ENCODE data around the gene CD300LB.

The CD300LB gene

DNA sequence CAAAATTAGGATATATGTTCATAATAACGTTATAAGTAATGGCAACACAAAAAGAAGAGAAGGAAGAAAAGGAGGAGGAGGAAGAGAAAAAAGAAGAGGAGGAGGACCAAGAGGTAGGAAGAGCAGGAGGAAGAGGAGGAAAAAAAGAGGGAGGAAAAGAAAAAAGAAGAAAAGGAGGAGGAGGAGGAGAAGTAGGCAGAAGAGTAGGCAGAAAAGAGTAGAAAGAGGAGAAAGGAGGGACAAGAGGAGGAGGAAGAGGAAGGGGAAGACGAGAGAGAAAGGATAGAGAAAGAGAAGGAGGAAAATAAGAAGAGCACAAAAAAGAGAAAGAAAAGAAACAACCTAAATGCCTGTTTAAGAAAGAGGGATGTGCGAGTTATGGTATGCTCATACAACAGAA, 5.6 kb upstream of the CD300LB start:
- DNase-seq (ENCODE audit: low read depth in 2 of 2) = no peak
- TF ChIP-seq, protein P1, sequence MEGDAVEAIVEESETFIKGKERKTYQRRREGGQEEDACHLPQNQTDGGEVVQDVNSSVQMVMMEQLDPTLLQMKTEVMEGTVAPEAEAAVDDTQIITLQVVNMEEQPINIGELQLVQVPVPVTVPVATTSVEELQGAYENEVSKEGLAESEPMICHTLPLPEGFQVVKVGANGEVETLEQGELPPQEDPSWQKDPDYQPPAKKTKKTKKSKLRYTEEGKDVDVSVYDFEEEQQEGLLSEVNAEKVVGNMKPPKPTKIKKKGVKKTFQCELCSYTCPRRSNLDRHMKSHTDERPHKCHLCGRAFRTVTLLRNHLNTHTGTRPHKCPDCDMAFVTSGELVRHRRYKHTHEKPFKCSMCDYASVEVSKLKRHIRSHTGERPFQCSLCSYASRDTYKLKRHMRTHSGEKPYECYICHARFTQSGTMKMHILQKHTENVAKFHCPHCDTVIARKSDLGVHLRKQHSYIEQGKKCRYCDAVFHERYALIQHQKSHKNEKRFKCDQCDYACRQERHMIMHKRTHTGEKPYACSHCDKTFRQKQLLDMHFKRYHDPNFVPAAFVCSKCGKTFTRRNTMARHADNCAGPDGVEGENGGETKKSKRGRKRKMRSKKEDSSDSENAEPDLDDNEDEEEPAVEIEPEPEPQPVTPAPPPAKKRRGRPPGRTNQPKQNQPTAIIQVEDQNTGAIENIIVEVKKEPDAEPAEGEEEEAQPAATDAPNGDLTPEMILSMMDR (IDR thresholded peaks at IDR 0.05; ENCODE audit: low read depth, low read length) = no peak
- no peak overlapping the region for H3K4me3 ChIP-seq (replicated peaks in 1 of 2; ENCODE audit: low read depth in 2 of 2, low read length in 2 of 2)

DNA sequence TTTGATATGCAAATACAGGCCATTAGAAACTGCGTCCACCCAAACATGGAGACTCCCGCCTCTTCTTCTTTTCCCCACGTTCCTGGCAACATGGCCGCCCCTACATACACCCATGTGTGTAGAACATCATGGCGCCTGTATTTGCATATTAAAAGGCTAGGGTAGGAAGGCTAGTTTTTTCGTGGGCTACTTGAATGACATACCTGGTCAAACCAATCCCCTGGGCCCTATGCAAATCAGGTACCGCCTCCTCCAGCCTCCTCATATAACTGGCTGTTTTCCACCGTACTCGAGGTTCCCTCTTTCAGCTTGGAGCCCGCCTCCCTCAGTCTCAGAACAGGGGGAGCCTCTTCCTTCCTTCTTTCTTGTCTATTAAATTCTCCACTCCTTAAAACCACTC, 840 bp upstream of the CD300LB start:
- H3K4me3 ChIP-seq (replicated peaks in 1 of 2; ENCODE audit: low read depth in 2 of 2, low read length in 2 of 2) = no peak overlapping the region
- TF ChIP-seq, protein P1 (IDR thresholded peaks at IDR 0.05; ENCODE audit: low read depth, low read length) = no peak
- DNase-seq (ENCODE audit: low read depth in 2 of 2) = no peak

DNA sequence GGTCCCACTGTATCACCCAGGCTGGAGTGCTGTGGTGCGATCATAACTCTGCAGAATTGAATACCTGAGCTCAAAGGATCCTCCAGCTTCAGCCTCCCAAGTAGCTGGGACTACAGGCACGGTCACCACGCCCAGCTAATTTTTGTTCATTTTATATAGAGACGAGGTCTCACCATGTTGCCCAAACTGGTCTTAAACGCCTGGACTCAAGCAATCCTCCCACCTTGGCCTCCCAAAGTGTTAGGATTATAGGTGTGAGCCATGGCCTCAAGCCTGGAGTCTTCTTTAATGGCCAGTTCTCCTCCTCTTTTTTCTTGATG, 484 bp downstream of the CD300LB start:
- no peak for DNase-seq (ENCODE audit: low read depth in 2 of 2)
- no peak overlapping the region for H3K4me3 ChIP-seq (replicated peaks in 1 of 2; ENCODE audit: low read depth in 2 of 2, low read length in 2 of 2)
- TF ChIP-seq, protein P1 (IDR thresholded peaks at IDR 0.05; ENCODE audit: low read depth, low read length) = no peak

DNA sequence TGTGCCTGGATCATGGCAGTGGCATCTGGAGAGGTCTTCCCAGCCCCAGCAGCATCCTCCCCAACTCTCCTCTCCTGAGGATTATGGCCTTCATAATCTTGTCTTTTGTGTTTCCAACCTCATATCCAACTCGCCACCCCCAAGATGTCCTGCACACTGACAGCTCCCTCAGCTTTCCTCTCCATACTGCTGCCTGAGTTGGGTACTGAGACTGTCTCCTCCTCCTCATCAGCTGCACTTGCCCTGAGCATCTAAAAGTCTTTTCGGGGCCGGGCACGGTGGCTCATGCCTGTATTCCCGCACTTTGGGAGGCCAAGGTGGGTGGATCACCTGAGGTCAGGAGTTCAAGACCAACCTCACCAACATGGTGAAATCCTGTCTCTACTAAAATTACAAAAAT, 2.0 kb downstream of the CD300LB start:
- TF ChIP-seq, protein P1 (IDR thresholded peaks at IDR 0.05; ENCODE audit: low read depth, low read length) = no peak
- no peak overlapping the region for H3K4me3 ChIP-seq (replicated peaks in 1 of 2; ENCODE audit: low read depth in 2 of 2, low read length in 2 of 2)
- DNase-seq (ENCODE audit: low read depth in 2 of 2) = no peak

DNA sequence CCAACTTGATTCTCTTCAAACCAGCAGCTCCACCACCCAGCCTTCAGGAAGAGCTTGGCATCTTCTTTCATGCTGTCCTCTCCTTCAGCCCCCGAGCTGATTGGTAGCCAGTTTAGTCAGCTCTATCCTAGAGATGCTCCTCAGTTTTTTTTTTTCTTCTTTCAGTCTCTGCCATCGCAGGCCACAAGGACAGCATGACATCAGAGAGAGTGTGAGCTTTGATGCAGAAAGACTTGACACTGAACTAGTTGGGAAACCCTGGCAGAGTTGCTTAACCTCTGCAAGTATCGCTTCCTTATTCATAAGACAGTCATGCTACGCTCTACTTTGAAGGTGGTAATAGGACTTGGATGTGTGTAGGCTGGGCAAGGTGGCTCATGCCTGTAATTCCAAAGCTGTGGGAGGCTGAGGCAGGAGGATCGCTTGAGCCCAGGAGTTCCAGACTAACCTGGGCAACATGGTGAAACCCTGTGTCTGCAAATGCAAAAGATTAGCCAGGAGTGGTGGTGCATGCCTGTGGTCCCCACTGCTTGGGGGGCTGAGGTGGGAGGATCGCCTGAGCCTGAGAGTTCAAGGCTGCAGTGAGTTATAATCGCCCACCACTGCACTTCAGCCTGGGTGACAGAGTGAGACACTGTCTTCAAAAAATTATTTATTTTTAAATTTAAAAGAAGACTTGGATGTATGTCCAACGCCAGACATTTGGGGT, 2.6 kb downstream of the CD300LB start:
- no peak for DNase-seq (ENCODE audit: low read depth in 2 of 2)
- TF ChIP-seq, protein P1 (IDR thresholded peaks at IDR 0.05; ENCODE audit: low read depth, low read length) = no peak
- H3K4me3 ChIP-seq (replicated peaks in 1 of 2; ENCODE audit: low read depth in 2 of 2, low read length in 2 of 2) = no peak overlapping the region

DNA sequence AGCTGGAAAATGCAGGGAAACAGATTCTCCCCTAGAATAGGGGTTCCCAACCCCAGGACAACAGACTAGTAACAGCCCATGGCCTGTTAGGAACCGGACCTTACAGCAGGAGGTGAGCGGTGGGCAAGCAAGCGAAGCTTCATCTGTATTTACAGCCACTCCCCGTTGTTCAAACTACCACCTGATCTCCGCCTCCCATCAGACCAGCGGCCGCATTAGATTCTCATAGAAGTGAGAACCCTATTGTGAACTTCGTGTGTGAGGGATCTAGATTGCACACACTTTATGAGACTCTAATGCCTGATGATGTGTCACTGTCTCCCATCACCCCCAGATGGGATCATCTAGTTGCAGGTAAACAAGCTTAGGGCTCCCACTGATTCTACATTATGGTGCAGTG, 3.5 kb downstream of the CD300LB start:
- no peak for DNase-seq (ENCODE audit: low read depth in 2 of 2)
- TF ChIP-seq, protein P1 (IDR thresholded peaks at IDR 0.05; ENCODE audit: low read depth, low read length) = no peak

DNA sequence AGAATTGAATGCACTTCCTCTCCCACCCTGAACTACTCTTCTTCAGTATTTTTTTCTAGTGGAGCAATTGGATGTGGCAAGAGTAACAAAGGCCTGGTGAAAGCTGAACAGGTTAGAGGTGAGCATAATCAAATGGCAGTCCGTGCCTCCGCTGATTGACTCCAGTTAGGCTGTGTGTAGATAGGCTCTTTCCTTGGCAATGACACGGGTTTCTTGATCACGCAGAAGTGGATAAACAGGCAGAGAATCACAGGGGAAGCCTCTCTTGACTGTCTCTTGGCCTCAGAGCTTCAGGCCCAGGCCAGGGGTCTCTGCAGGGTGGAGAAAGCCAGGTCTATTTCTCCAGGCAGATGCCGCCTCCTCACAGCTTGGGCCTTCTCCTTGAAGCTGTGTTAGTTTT, 4.2 kb downstream of the CD300LB start:
- TF ChIP-seq, protein P1 (IDR thresholded peaks at IDR 0.05; ENCODE audit: low read depth, low read length) = no peak
- no peak for DNase-seq (ENCODE audit: low read depth in 2 of 2)
- no peak overlapping the region for H3K4me3 ChIP-seq (replicated peaks in 1 of 2; ENCODE audit: low read depth in 2 of 2, low read length in 2 of 2)

More for the DNA sequence above, 3.5 kb downstream of the CD300LB start:
- H3K4me3 ChIP-seq (replicated peaks in 1 of 2; ENCODE audit: low read depth in 2 of 2, low read length in 2 of 2) = no peak overlapping the region
